Sigmoid colon (tissue), 3 donors: ENCODE measurements around the gene MED29.

Source experiments
- CTCF ChIP-seq, 4 experiments: fragments of 450-650 bp in 3 of 4; fragments of 200-600 bp in 1 of 4; IDR thresholded peaks; one replicate each; pipeline ENCODE4 v1.5.1; 2016 to 2019; ENCODE audit warnings: antibody characterized with exemption in 4 of 4, mild to moderate bottlenecking in 3 of 4, moderate library complexity in 2 of 4
- POLR2A ChIP-seq, 2 donors: fragments of 450-650 bp; IDR thresholded peaks; one replicate each; pipeline ENCODE4 v1.6.1; 2016; ENCODE audit warnings: antibody characterized with exemption in 2 of 2, mild to moderate bottlenecking in 2 of 2, moderate library complexity in 2 of 2

- no peak for TF ChIP-seq POLR2A (IDR thresholded peaks at IDR 0.05)
- no peak for TF ChIP-seq CTCF (IDR thresholded peaks at IDR 0.05)
These were observed 42.4 kb downstream of the MED29 start for GRCh38 chr19:39433480-39434079.
